Cerebellar nuclear complex (tissue), 1 donor: ENCODE results near the gene ZNF627.
"Not testable (repeated sequence)": the region's sequence is repeated elsewhere in the genome, so short reads cannot be mapped to it uniquely, and the experiment has no call there.

Experiments
- DNase-seq, 2 experiments: peaks; one replicate each; lab custom pipeline; 2025; lab: John Stamatoyannopoulos, UW

Gene ZNF627

DNA sequence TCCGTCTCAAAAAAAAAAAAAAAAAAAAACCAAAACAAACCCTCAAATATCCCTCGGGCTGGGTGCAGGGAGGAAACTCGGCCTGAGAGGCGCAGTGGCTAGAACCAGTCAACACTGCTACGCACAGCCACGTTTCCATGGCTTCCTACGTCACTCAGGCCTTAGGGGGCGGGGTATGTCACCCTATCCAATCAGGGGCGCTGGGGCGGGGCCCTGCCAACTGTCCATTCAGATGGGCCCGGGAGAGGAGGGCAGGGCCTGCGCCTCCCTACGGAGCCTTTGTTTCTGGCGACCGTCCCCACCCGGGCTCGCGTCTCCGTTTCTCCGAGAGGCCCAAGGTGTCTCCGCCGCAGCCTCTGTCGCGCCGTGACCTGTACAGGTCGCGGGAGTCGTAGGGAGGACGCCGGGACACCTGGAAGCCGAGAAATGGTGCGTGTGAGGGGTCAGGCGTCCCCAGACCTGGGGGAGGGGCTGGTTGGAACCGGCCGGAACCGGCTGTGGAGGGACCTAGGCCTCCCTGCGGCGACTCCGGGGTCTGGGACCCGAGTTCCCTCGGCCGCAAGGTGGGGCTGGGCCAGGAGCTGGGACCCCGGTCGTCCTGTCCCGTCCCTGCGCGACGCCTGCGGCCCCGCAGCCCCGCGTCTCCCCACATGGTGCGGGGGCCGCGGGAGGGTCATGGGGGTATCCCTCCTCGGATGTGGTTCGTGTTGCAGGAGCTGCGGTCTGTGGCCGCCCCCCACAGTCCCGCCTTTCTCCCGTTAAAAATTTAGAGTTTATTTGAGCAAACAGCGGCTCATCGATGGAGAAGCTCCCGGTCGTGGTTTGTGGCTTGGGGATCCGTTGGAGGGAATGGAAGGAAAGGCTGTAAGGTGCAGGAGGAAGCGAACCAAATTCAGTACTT is at the start of gene ZNF627:
Gene ZNF627, plus strand, starts transcription at position 282 of the 901 bp plus-strand sequence. Its CDS starts 145 bp downstream, at position 427.
- DNase-seq = peak; percentile 78 to 93

DNA sequence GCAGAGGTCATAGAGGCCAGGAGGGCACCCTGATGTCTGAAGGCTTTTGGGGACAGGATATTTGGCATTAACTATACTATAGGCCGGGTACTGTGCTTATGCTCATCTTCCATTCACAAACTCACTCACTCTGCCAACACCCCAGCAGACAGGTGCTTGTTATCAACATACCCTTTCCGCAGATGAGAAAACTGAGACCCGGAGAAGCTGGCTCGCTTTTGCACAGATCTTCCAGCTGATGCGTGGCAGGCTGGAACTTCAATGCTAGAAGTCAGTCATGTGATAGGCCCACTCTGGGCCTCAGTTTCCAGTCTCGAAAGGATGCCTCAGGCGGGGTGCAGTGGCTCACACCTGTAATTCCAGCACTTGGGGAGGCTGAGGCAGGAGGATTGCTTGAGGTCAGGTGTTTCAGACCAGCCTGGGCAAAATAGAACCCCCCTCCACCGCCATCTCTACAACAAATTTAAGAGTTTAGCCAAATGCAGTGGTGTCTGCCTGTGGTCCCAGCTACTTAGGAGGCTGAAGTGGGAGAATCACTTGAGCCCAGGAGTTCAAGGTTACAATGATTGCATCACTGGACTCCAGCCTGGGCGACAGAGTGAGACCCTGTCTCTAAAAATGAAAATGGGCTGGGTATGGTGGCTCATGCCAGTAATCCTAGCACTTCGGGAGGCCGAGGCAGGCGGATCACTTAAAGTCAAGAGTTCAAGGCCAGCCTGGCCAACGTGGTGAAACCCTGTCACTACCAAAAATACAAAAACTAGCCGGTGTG is 49.2 kb upstream of the ZNF627 start:
- DNase-seq = no peak

DNA sequence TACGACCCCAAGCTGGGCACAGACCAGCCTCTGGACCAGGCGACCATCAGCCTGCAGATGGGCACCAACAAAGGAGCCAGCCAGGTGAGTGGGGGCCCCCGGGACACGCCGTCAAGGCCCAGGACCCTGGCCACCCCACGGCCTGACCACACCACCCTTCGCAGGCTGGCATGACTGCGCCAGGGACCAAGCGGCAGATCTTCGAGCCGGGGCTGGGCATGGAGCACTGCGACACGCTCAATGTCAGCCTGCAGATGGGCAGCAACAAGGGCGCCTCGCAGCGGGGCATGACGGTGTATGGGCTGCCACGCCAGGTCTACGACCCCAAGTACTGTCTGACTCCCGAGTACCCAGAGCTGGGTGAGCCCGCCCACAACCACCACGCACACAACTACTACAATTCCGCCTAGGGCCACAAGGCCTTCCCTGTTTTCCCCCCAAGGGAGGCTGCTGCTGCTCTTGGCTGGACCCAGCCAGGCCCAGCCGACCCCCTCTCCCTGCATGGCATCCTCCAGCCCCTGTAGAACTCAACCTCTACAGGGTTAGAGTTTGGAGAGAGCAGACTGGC is 47.8 kb upstream of the ZNF627 start:
- DNase-seq = no peak

DNA sequence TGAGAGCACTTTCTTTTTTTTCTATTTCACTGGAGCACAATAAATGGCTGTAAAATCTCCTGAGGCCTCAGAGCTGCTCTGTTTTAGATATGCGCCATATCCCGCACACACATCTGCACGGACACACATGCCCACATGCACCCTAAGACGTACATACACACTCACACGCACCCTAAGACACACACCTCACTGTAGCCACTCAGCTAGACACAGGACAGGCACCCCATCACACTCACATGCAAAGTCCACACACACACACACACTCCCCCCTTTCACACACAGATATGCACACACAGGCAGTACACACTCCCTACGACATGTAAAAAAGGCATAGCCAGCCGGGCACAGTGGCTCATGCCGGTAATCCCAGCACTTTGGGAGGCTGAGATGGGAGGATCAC is 47.0 kb upstream of the ZNF627 start:
- DNase-seq = no peak

DNA sequence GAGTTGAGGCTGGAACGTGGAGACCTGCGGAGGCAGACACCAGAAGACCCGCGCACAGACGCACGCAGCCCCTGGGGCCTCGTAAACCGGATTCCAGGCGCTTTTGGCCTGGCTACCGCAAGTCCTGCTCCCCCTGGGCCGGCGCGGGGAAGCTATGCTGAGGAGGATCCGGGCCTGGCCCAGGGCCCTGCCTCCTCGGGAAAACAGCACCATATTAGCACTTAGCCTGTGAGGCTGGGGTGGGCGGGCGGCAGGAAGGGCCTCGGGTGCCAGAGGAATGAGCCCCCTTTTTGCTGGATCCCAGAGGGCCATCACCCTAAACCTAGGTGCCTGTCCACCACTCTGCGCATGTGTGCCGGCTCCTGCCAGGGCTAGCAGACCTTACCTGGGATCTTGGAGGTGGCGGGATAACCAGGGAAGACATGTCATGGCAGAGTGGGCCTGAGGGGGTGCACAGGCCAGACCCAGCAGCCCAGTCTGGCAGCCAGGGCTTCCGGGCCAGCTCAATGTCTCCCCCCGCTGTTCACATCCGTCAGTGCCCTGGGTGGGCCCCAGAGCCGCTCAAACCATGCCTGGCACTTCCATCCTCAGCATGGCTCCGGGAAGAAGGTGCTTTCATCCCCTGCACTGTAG is 45.6 kb upstream of the ZNF627 start:
- DNase-seq = no peak

DNA sequence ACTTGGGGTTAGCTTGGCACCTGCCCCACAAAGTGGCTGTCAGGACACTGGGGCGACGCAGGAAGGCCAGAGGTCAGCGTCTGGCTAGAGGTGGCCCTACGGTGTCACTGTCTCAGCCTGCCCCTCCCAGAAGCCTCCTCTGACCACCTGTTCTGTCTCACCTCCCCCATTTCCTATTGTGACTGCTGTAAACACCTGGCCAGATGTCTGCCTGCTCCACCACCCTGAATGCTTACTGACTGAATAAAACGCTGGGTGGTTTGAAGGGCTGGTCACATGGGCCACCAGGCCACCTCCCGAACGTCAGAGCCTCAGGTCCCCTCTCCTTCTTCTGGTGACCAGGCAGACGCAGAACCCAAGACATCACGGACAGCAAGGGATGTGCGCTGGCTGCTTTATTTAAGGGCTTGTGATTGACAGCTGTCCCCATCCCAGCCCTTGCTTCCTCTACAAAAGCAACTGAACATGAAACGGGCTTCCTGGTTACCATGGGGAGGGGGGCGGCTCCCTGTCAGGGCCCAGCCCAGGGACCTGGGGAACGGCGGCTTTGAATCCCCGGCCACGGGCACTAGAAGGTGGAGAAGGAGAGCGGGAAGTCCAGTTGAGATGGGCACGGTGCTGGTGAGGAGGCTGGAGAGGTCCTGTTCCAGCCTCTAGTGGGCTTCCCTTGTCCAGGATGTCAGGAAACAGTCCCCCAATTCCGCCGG is 44.5 kb upstream of the ZNF627 start:
- DNase-seq = no peak

DNA sequence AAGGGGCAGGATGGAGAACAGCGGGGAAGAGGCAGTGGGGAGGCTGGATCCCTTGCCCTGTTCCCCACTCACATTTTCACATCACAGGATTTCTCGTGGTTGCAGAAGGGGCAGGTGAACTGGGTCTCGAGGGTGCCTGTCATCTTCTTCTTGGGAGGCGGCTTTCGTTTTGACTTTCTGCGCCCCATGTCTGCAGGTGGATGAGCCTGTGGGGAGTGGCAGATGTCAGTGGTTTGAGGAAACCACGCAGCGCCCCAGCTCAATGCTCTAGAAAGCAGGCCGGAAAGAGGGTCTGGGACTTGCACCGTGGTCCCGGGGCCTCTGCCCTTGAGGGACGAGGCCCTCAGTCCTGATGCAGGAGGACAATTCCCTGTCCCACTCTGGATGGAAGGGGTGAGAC is 43.1 kb upstream of the ZNF627 start:
- no peak for DNase-seq

DNA sequence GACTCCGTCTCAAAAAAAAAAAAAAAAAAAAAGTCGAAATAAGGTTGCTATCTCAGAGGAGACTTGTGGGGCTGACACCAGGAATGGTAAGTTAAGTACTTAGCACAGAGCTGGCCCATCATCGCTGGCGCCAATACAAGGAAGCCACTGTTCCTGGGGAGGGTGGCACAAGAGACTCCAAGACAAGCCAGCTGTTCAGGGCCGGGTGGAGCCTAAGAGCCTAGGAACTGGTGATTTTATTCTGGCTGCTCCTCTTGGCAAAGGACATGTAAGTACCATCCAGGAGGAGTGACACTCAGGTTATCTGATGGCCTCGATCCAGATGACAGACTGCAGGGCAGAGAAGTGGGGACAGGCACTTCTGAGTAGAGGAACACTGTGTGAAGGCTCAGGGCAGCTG is 42.0 kb upstream of the ZNF627 start:
- DNase-seq = no peak

DNA sequence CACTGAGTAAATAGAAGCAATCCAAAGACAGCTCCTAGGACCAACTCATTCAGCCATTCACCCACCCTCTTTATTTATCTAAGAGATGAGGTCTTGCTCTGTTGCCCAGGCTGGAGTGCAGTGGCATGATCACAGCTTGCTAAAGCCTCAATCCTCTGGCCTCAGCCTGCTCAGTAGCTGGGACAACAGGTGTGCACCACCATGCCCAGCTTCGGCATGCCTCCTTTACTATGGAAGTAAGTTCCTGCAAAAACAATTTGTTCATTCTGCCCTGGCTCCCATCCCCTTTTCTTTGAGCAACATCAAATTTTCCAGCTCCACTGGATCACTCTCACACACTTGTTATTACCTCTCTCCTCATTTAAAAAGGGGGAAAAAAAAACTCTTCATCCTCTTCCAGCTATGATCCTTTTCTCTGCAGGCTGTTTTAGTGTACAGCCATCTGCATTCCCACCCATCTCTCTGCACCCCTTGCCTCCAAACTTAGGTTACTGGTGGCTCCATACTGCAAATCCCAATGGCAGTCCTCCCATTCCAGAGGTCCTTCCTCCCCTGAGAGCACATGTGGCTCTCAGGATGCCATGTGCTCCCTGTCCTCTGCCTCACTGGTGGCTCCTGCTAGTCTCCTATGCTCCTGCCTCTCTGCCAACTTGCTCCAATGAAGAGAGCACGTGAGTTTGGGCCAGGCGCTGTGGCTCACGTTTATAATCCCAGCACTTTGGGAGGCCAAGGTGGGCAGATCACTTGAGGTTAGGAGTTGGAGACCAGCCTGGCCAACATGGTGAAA is 40.5 kb upstream of the ZNF627 start:
- no peak for DNase-seq

DNA sequence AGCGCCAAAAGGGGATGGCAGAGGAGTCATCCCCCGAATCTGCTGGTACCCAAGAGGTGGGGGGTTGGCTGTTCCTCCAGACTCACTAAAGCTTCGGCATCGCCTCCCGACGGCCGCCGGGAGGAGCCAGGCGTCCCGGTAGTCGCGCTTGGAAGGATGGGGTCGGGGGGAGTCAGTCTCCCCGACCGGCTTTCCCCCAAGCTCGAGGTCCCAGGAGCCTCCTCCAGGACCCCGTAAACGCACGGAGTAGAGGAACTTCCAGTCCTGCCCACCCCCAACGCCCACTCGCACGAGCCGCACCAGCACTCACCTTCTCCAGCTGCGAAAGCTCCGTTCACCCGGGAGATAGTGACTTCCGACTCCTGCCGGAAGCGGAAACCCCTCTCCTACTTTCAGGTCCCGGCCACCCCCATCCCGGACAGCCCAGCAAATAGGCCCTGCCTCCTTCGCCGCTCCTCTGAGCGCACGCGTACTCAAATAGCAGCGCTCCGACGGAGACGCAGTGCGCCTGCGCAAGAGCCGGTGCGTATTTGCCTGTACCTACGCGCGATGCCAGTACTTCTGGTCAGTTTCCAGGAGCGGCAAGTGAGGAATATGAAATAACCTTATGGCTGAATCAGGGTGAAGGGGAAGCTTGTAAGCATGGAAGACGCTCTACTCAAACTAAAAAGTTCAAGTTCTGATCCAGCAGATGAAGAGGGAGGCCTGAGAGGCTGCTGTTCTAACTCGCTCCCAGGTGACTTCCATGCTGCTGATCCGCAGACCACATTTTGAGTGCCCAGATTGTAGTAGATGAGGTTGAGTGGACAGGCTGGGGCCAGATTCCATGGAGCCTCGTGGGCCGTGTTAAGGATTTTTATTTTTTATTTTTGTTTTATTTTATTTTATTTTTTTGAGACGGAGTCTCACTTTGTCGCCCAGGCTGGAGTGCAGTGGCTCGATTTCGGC is 38.1 kb upstream of the ZNF627 start, which contains the start of gene ELOF1:
Gene ELOF1, minus strand, starts transcription at position 350 of the 948 bp plus-strand sequence. CDS start 4,883 bp downstream, outside the sequence.
- peak; percentile 83 to 98 for DNase-seq

DNA sequence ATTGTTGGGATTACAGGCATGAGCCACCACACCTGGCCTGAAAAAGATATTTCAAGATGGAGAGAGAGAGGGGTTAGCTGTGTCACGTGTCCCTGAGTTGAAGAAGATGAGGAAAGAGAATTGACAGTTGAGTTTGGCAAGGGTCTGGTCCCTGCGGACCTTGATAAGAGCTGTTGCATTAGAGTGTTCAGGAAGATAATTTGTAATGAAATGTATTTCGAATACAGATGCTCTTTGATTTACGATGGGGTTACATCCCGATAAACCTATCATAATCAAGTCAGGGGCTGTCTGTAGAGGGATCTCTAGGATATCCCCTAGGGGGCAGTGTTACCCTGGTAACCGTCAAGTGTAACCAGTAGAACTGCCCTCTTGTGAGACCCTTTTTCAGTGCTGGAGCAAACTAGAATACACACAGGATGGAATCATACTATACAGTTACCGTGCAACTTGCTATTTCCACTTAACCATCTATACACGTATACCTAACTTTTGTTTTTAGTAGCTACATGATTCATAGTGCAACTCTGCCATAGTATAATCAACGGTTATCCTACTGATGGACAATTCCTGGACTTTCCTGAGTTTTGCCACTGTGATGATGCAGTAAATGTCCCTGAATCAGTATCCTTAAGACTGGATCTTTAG is 36.8 kb upstream of the ZNF627 start:
- DNase-seq = peak in 1 of 2 experiments; percentile 9

DNA sequence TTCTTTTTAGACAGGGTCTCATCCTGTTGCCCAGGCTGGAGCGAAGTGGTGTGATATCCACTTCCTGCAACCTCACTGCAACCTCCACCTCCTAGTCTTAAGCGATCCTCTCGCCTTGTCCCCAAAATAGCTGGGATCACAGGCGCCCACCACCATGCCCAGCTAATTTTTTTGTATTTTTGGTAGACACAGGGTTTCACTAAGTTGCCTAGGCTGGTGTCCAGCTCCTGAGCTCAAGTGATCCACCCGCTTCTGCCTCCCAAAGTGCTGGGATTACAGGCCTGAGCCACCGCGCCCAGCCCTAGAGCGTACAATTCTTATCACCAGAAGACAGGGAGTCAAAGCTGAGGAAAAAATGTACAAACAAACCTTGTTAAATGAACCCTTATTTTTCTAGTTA is 33.8 kb upstream of the ZNF627 start:
- no peak for DNase-seq

DNA sequence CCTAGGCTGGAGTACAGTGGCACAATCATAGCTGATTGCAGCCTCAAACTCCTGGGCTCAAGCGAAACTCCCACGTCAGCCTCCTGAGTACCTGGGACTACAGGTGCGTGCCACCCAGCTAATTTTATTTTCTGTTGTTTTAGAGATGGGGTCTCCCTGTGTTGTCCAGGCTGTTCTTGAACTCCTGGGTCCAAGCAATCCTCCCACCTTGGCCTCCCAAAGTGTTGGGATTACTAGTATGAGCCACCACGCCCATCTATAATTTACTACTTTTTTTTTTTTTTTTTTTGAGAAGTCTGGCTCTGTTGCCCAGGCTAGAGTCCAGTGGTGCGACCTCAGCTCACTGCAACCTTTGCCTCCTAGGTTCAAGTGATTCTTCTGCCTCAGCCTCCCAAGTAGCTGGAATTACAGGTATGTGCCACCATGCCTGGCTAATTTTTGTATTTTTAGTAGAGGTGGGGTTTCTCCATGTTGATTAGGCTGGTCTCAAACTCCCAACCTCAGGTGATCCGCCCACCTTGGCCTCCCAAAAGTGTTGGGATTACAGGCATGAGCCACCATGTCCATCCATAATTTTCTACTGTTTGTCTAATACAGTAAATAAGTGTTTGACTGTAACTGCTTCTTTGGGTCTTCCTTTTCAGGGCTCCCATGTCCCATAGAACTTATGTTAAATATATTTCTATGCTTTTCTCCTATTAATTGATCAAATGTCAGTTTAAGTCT is 33.0 kb upstream of the ZNF627 start:
- not testable (repeated sequence) for DNase-seq

DNA sequence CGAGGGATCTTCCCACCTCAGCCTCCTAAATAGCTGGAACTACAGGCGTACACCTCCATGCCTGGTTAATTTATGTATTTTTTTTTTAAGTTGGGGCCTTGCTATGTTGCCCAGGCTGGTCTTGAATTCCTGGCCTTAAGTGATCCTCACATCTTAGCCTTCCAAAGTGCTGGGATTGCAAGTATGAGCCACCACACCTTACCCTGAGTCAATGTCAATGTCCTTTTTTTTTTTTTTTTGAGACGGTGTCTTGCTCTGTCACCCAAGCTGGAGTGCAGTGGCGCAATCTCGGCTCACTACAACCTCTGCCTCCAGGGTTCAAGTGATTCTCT is 31.7 kb upstream of the ZNF627 start:
- not testable (repeated sequence) for DNase-seq

DNA sequence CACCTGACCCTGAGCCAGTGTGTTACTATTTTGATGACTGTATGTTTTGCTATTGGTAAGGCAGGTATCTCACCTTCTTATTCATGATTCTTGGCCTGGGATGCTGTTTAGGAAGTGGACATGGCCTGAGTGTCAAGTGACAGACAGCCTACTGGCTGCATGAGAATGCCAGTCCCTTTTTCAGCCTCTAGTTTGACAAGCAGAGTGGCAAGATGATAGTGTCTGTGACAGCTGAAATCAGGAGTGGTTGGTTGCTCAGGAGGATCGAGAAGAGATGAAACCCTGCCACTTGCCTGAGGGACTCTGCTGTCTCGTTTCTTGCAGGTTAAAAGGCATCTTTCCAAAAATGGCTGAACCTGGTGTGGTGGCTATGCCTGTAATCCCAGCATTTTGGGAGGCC is 31.1 kb upstream of the ZNF627 start:
- no peak for DNase-seq

DNA sequence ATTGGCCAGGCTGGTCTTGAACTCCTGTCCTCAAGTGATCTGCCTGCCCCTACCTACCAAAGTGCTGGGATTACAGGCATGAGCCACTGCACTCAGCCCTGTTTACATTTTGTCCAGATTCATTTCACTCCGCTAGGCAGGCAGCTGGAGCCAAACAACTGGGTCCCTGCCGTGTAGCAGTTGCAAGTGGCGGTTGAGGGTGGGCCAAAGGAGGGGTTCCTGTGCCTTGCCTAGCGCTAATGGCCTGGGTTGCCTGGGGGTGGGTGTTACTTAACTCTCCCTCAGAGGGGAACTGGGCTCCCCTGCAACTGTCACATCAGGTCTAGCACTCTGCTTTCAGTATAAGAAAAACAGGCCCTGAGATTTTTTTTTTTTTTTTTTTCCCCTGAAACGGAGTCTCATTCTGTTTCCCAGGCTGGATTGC is 27.2 kb upstream of the ZNF627 start:
- DNase-seq = no peak

DNA sequence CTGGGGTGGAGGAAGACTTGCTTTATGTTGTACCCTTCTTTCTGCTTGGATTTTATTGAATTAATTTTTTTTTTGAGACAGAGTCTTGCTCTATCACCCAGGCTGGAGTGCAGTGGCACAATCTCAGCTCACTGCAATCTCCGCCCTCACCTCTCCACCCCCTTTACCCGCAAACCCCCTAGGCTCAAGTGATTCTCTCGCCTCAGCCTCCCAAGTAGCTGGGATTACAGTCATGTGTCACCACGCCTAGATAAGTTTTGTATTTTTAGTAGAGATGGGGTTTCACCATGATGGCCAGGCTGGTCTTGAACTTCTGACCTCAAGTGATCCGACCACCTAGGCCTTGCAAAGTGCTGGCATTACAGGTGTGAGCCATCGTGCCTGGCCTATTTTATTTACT is 23.9 kb upstream of the ZNF627 start:
- not testable (repeated sequence) for DNase-seq

DNA sequence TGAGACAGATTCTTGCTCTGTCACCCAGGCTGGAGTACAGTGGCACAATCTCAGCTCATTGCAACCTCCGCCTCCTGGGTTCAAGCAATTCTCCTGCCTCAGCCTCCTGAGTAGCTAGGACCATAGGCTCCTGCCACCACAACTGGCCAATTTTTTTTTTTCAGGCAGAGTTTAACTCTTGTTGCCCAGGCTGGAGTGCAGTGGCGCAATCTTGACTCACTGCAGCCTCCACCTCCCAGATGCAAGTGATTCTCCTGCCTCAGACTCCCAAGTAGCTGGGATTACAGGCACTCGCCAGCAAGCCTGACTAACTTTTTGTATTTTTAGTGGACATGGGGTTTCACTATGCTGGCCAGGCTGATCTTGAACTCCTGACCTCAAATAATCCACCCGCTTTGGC is 23.5 kb upstream of the ZNF627 start:
- not testable (repeated sequence) for DNase-seq
